ENCODE results near the gene IL4R.

DNA sequence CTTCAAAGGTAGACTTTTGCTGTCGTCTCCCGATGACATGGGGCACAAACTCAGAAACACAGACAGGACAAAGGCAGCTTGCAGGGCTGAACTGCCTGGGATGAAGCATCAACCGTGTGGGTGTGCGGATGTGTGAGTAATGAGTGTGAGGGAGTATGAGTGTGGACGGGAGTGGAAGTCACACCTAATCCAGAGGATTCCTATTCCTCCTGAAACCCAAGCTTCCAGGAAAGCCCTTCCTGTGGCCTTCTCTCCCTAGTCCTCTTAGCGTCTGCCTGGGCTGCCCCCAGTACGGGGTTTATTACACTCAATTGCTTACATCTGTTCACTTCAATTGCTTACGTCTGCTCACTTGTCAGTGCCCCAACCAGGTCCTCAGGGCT, 2.3 kb upstream of the IL4R start:
- TF ChIP-seq EZH2phosphoT487 (IDR thresholded peaks at IDR 0.05; ENCODE audit: borderline replicate concordance, low read depth, low read length) (no peak), CTCF (conservative IDR thresholded peaks at IDR 0.05; ENCODE audit: low read length) (no peak)

All from OCI-LY7 (cell line).